Astrocyte of the cerebellum (primary cell): ENCODE measurements around the gene NLGN3.

Experiments
- DNase-seq: peaks from one replicate; pipeline ENCODE4 v3.0.0-alpha.2; 2011; ENCODE audit warnings: low read depth
- H3K4me3 ChIP-seq: 2 replicates; pipeline ENCODE4 v1.5.1; 2011; ENCODE audit warnings: mild to moderate bottlenecking, low read depth, low read length, moderate library complexity
- in situ Hi-C: cut with HindIII; loops from 2 replicates; pipeline ENCODE4 v1.10.0; 2017; ENCODE audit warnings: low sequenced_read_pairs
- TF ChIP-seq, protein P1 (sequence below): IDR thresholded peaks from 2 replicates; pipeline ENCODE4 v1.5.1; 2012; ENCODE audit warnings: low read length, low read depth, moderate library complexity, mild to moderate bottlenecking; ENCODE audit errors: missing control alignments

The NLGN3 gene

DNA sequence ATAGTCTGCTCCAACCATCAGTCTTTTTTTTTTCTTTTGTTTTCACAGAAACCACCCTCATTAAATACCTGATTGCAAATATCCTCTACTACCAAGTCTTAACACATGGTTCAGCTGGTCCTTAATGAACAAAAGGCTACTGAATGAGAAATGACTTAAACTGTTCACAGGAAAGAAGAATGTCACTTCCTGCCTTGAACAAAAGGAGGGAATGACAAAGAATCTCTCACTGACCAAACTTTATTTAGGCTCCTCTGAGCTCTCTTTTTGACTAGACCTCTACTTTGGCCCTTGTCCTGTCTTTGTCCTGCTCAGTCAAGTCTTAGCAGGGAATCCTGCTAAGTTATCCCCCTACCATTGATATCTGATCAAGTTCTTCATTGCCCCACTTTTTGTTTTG lies 46.6 kb downstream of the NLGN3 start:
- TF ChIP-seq, protein P1, sequence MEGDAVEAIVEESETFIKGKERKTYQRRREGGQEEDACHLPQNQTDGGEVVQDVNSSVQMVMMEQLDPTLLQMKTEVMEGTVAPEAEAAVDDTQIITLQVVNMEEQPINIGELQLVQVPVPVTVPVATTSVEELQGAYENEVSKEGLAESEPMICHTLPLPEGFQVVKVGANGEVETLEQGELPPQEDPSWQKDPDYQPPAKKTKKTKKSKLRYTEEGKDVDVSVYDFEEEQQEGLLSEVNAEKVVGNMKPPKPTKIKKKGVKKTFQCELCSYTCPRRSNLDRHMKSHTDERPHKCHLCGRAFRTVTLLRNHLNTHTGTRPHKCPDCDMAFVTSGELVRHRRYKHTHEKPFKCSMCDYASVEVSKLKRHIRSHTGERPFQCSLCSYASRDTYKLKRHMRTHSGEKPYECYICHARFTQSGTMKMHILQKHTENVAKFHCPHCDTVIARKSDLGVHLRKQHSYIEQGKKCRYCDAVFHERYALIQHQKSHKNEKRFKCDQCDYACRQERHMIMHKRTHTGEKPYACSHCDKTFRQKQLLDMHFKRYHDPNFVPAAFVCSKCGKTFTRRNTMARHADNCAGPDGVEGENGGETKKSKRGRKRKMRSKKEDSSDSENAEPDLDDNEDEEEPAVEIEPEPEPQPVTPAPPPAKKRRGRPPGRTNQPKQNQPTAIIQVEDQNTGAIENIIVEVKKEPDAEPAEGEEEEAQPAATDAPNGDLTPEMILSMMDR, result no peak
- in situ Hi-C loops, result no loop called here
- DNase-seq, result no peak
- H3K4me3 ChIP-seq, result no peak overlapping the region

DNA sequence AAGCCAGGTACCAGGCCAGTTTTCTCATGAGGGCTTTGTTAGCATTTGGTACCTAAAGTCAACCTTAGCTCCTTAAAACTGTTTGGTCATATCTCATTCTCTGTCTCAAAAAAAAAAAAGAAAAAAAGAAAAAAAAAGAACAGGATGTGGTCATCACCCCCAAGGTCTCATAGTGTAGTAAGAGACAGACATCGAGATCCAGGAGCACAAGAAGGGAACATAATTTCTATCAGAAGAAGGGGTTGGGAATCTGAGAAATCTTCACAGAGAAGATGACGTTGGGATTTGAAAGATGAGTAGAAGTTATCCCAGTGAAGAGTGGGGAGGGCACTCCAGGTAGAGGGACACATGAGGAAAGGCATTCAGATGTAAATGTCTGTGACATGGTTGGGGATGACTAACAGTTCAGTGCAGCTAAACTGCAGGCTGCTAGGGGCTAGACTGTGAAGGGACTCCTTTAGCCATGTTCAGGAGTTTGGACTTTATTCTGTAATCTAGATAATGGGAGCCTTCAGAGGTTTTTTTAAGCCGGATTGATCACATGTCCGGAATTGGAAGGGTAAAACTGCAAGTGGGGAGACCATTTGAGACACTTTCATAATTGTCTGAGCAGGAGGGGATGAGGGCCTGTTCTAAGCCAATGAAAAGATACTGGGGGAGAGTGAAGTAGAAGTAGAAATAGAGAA lies 51.5 kb downstream of the NLGN3 start:
- TF ChIP-seq, protein P1, result no peak
- in situ Hi-C loops, result no loop called here
- DNase-seq, result no peak
- no peak overlapping the region for H3K4me3 ChIP-seq

DNA sequence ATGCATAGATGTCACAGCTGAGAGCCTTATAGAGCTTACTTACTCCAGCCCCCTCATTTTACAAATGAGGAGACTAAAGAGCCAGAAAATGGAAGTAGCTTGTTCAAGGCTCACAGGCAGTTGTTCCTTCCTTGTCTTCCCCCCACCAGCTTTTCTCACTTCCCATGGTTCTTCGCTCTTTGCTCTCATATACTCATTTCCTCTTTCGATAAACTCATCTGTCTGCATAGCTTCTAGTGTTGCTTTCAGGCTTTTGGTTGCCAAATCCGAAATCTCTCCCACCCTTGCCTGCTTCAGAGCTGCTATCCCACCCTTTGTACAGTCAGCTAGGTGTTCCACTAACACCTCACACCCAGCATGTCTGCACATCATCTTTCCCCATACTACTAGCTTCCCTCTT lies 53.4 kb downstream of the NLGN3 start:
- no peak for DNase-seq
- H3K4me3 ChIP-seq, result no peak overlapping the region
- in situ Hi-C loops, result no loop called here
- TF ChIP-seq, protein P1, result no peak

DNA sequence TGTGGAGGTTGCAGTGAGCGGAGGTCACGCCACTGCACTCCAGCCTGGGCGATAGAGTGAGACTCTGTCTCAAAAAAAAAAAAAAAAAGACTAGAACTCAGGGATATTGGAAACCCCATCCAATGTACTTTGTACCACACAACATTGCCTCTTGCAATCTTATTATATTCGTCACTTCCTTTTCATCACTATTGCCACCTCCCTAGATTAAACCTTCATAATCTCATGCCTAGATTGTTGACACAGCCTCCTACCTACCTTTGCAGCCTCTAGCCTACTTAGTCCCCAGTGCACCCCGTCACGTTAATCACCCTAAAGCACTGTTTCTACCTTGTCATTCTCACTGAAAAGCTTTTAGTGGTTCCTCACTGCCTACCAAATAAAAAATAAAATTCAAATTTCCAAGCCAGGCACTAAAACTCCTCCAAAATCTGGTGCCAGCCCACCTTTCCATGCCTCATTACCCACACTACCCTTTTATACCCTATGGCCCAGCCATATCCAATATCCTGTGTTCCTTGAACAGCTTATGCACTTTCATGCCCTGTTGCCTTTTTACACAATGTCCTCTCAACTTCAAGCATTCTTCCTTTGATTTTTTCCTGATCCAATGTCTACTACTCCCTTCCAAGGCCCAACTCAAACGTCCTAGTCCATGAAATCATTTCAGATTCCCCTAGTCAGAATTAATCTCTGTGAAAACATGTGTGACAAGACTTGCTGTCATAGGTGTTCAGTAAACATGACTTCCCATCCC lies 54.8 kb downstream of the NLGN3 start:
- in situ Hi-C loops, result no loop called here
- no peak overlapping the region for H3K4me3 ChIP-seq
- TF ChIP-seq, protein P1, result no peak
- no peak for DNase-seq

GRCh38 chrX:71210816-71211215 lies 66.2 kb downstream of the NLGN3 start:
- no peak for DNase-seq
- in situ Hi-C loops, result no loop called here
- no peak overlapping the region for H3K4me3 ChIP-seq
- TF ChIP-seq, protein P1, result no peak

DNA sequence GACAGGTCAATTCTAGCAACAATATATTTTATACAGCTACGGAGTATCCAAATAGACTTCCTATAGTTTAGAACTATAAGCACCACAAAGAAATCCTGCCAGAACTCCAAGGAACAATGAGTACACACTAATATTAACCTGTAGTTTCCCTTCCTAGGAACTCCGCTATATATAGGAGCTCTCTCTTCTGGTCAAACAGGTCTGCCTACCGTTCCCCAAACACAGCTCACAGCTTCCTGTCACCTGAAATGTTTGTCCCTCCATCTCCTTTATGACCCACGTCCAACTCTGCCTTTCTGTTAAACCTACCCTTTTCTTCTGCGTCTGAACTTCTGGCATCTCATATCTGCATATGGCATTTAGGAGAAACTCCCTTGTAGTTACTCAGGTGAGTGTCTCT lies 67.9 kb downstream of the NLGN3 start:
- in situ Hi-C loops, result no loop called here
- no peak for DNase-seq
- TF ChIP-seq, protein P1, result no peak
- H3K4me3 ChIP-seq, result no peak overlapping the region
